LHCN-M2 (cell line): ENCODE results near the gene SAMD15. TPM values are rescaled to one million over a fixed set of nuclear protein-coding genes. Genes with fewer than 3 reads are reported as not detected.
A peak's percentile ranks its signal among the peaks of the same experiment; 100 is the strongest.
"Not testable (repeated sequence)": the region's sequence is repeated elsewhere in the genome, so short reads cannot be mapped to it uniquely, and the experiment has no call there.

Experiments
- DNase-seq: peaks from one replicate; pipeline ENCODE4 v3.0.0-alpha.2; 2012; ENCODE audit warnings: low read depth
- total RNA-seq: library from RNA; depleted of rRNA; stranded (reverse); fragments of >200 nt; gene quantifications from 2 replicates; pipeline ENCODE4 v1.2.3, GENCODE V29; 2014

Gene SAMD15
- total RNA-seq, 1 experiment from 2014 or later = 5.0 TPM

DNA sequence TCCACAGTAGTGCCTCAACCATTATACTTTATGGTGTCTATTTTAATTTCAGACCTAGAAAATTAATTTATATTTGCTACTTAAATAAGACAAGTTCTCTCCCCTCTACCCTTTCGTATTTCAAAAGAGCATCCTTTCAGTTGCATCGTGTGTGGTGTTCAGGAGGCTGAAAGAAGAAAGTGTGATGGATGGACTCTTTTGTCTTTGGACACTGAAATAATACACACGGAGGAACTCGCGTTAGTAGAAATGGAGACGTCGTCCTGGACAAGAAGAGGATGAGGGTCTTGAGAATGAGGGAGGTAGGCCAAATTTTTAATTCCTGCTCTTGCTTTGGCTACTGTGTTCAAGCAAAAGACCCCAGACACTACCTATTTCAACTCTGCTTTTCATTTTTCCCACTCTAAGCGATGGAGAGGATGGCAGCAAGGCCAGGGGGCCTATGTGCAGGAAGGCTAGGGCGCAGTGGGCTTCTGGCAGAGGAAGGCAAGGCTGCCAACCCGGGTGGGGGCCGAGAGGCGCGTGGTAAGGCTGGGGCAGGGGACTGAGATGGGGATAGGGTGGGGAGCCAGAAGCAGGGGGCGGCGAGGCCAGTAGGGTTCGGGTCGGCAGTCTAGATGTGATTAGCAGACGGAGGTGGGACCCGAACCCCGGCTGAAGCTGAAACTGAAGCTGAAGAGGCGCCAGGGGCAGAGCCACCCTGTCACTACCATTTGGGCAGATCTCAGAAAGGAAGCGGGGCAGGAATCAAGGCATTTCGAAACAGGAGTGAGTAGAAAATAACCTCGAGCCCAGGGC is 1.0 kb upstream of the SAMD15 start:
- DNase-seq = peak; percentile 12

DNA sequence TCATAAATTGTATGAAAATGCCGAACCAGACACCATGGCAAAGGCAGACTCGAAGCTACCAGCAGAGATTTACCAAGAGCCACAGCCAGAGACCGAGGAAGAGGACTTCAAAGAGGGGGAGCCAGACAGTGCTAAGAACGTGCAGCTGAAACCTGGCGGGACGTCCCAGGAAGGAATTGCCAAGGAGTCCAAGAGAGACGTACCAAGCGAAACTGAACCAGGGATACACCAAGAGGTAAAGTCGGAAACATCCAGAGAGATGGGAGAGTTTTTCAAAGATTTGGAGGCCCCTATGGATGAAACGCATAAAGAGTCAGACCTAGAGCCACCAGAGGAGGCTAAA is 294 bp downstream of the SAMD15 start:
- peak; percentile 8 for DNase-seq

DNA sequence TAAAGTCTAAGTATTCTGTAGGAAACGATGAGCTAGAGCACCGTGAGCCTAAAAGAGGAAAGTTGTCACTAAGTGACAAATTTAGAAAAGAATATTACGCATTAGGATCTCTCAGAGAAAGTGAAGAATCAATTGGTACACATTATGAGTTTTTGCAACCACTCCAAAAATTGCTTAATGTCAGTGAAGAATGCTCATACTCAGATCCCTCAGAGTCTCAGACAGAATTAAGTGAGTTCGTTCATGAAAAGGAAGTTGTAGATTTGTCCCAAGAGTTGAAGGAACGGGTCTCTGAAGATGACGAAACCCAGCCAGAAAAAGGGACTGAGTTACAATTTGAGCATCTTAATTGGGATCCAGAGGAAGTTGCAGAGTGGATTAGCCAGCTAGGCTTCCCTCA is 1.5 kb downstream of the SAMD15 start:
- DNase-seq = no peak

DNA sequence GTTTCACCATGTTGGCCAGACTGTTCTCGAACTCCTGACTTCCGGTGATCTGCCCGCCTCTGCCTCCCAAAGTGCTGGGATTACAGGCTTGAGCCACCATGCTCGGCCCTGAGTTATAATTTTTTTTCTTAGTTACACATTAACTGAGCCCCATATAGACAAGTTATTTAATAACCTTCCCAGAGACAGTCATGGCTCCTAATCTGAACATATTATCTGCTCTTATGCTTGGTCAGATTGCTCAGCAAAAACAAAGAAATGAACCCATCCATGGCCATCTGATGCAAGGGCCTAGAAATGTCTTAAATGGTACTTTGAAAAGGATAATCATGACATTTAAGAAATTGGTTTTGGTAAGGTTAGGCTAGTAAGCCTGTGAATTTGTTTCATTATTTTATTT is 13.0 kb downstream of the SAMD15 start:
- DNase-seq = no peak

DNA sequence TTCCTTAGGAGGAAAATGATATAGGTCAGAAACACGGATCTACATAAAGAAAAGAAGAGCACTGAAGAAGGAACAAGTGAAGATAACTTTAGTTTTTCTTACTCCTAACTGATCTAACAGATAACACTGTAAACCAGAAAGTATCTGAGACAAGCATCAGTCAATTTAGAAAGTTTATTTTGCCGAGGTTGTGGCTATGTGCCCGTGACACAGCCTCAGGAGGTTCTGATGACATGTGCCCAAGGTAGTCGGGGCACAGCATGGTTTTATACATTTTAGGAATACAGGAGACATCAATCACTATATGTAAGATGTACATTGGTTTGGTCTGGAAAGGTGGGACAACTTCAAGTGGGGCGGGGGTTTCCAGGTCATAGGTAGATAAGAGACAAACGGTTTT is 23.0 kb downstream of the SAMD15 start:
- DNase-seq = no peak

DNA sequence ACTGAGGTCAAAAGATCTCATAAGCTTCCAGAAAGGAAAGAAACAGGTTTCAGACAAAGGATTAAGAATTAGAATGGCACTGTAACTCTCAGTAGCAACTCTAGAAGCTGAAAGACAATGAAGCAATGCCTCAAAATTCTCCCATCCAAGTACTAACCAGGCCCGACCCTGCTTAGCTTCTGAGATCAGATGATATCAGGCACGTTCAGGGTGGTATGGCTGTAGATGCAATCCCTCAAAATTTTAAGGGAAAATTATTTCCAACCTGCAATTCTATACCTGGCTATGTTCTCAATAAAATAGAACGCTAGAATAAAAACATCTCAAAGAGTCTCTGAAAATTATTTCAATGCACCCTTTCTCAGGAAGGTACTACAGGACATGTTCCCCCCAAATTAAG is 26.6 kb downstream of the SAMD15 start:
- no peak for DNase-seq

DNA sequence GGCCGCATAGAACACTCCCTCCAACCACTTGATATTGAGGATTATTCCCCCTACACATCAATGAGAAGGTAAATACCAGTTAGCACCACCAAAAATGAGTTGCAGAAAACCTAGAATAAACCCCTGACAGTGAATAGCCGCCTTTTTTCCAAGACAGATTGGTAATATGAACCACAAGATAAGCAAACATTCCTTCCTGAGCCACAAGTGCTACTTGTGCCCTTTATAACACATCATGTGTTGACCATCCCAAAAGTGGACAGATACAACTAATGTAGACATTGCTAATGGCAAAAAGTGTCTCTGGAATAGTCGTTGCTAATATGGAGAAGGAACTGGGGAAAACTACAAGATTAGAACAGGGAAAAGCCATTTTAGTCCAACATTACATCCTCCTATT is 28.9 kb downstream of the SAMD15 start:
- no peak for DNase-seq

DNA sequence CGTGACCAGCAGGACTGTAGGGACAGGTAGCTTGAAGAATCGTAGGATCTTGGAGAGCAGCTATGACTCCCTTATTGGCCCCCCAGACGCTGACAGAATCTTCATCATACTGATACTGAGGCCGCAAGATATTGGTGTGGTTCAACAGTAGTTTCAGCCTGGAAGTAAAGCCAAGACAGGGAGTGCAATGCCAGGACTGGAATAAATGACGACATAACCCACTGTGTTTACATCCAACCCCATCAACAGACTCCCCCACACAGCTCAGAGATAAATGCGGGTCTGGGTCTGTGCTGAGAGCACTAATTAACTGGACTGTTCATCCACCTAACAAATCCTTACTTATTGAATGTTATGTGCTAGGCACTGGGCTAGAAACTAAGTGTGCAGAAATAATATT is 29.5 kb downstream of the SAMD15 start:
- no peak for DNase-seq

DNA sequence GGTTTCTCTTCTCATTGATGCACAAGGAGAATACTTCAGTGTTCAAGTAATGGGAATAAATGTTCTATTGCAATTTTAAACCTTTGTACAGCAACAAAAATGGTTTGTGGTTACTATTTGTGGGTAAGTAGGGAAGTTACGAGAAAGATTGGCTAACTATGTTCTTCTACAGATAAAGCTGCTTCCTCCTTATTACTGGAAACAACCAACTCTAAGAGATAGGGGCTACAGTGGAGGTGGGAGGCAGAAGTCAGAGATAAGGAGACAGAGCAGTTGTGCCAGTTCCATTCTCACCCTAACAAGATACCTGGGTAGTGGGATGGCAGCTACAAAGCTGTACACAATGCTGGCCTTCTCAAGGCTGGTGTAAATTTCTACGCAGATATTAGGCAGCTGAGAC is 30.0 kb downstream of the SAMD15 start:
- DNase-seq = no peak

DNA sequence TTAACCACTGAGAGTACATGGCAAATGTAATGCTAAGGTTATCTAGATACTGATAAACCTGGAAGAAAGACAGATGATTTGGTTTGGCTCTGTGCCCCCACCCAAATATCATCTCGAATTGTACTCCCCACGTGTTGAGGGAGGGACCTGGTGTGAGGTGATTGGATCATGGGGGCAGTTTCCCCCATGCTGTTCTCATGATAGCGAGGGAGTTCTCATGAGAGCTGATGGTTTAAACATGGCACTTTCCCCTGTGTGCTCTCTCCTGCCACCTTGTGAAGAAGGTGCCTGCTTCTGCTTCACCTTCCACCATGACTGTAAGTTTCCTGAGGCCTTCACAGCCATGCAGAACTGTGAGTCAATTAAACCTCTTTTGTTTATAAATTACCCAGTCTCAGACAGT is 32.0 kb downstream of the SAMD15 start:
- no peak for DNase-seq

DNA sequence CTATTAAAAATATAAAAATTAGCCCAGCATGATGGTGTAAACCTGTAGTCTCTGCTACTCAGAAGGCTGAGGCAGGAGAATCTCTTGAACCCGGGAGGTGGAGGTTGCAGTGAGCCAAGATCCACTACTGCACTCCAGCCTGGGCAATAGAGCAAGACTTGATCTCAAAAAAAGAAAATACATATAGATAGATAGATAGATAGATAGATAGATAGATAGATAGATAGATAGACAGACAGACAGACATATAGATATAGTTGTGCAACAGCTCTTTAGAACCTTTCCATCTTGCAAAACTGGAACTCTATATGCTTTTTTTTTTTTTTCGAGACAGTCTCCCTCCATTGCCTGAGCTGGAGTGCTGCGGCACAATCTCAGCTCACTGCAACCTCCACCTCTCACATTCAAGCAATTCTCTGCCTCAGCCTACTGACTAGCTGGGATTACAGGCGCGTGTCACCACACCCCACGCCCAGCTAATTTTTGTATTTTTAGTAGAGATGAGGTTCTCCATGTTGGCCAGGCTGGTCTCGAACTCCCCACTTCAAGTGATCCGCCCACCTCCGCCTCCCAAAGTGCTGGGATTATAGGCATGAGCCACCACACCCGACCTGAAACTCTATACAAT is 38.3 kb downstream of the SAMD15 start:
- not testable (repeated sequence) for DNase-seq

DNA sequence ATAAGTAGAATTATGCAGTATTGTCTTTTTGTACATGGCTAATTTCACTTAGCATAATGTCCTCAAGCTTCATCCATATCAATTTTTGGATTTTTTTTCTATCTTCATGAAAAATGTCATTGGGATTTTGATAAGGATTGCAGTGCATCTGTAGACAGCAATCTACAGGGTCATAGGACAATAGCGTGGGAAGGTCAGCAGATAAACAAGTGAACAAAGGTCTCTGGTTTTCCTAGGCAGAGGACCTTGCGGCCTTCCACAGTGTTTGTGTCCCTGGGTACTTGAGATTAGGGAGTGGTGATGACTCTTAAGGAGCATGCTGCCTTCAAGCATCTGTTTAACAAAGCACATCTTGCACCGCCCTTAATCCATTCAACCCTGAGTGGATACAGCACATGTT is 38.9 kb downstream of the SAMD15 start:
- not testable (repeated sequence) for DNase-seq

DNA sequence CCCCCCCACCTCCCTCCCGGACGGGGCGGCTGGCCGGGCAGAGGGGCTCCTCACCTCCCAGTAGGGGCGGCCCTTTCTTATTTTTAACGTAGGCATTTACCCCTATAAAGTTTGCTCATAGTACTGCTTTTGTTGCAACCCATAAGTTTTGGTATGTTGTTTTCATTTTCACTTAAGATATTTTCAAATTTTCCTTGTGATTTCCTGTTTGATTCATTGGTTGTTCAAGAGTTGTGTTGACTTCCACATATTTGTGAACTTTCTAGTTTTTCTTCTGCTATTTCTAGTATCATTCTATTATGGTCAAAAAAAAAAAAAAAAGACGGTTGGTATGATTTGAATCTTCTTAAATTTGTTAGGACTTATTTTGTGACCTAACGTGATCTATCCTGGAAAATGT is 39.7 kb downstream of the SAMD15 start:
- no peak for DNase-seq

DNA sequence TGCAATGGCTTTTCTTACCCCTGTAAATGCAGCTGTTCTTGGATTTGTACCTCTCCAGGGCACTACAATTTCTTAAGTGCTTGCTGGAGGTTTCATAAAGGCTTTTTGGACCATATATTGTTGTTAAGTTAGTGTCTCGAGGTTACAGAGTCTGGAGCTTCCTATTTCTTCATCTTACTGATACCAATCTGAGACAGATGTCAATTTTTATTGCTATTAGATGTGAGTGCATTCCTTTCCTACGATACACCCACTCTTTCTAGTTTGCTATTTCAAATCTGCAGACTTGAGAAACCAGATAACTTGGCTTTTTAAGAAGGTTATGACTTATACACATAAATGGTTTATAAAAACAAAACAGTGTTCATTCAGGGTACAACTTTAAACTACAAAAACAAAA is 44.0 kb downstream of the SAMD15 start:
- DNase-seq = peak; percentile 35

DNA sequence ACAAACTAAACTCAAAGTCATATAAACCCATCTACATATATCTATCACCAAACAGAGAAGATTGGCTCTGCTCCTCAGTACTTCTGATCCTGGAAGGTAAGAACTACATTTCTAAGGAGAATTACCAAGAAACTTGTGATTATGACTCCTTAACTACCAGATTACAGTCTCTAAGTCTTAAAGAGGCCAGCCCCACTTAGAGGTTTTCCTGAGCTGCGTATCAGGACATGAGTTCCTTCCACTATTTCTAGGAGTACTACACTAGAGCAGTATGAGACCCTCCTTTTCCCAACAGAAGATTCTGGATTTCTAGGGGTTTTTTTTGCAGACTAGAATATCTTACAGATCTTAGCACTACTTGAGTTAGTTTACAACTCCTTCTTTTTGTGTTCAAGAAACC is 46.2 kb downstream of the SAMD15 start, which contains the start of gene NOXRED1:
Gene NOXRED1, minus strand, starts transcription at position 101 of the 400 bp plus-strand sequence. CDS start 634 bp downstream, outside the sequence.
- no peak for DNase-seq

DNA sequence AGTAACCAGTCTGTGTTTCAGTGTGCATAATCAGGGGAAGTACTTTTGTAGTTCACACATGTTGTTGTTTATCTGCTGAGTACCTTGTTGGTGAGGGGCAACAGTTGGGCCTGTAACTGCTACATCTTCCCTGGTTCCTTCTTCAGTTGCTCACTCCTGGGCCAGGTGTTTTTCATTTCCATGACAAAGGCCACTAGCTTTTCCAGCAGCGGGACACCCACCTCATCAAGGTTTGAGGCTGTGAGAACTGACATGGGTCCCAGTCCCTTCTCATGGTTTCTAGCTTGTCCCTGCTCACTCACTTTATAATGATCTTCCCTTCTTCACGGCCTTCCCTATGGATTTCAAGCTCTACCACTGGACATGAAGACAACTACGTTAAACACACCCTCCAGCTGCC is 47.7 kb downstream of the SAMD15 start:
- no peak for DNase-seq

DNA sequence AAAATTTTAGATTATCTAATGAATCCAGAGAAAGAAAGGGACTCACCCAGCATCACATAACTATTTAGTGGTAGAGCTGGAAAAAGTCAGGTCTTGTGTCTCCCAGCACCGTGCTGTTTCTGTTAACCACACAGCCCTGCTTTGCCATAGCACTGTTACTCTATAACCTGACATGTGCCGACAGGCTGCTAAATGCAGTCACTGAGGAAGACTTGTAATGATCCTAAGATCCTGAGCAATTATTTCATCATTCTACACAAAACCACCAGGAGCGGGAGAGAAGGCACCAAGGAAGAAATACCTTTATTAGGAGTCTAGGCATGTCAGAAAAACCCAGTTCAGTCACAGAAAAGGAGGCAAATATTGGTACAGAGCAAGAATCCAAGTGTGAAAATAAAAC is 49.2 kb downstream of the SAMD15 start:
- DNase-seq = no peak

DNA sequence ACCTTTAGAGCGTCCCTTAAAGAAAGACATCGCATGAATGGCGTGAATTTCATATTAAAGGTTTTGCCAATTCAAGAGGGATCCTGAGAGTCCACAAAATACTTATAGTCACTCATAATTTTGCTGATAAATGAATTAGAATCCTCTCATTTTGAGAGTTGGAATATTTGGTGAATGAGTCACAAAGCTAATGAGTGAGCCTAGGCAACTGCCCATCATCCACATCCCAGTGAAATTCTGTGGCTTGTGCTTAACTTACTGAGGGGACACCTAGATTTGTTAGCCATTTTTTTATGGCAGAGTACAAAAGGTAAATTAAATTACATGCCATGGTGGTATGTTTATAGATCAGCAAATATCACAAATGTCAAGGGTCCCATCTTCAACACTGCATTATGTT is 58.9 kb downstream of the SAMD15 start:
- DNase-seq = peak; percentile 9

DNA sequence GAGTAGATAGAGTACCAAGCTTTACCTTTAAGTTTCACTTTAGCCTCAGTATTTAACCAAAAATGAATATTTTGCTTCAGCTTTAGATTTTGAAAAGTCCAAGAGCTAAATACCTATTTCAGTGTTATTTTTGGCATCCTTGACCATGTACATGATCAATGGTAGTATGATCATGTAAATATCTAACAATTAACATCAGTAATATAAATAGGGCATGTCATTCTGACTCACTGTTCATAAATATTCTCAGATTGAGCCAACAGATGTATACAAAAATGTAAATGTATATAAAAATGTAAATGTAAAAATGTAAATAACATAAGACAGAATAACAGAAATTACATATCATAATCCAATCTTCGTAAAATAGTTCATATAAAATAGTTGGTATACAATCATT is 61.4 kb downstream of the SAMD15 start:
- no peak for DNase-seq

DNA sequence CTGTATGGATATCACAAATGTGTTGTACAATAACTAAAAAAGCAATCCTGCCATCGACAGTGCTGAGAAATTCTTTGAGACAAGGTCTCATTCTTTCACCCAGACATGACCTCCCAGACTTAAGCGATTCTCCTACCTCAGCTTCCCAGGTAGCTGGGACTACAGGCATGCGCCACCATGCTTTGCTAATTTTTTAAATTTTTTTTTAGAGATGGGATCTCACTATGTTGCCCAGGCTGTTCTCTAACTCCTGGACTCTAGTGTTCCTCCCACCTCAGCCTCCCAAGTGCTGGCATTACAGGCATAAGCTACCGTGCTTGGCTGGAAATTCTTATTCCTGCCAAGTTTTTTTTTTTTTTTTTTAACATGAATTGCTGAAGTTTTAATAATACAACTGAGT is 62.7 kb downstream of the SAMD15 start:
- no peak for DNase-seq
